Measurements from ENCODE around the gene CPD. TPM values are rescaled to one million over a fixed set of nuclear protein-coding genes. Genes with fewer than 3 reads are reported as not detected.
"Not testable (repeated sequence)": the region's sequence is repeated elsewhere in the genome, so short reads cannot be mapped to it uniquely, and the experiment has no call there.

CPD gene
- polyA plus RNA-seq, 2 of the 4 experiments (the other 2 are of a cell fraction) = 22.4 to 83.3 TPM

- TF ChIP-seq REST (IDR thresholded peaks at IDR 0.05) (no peak), HEYL (CRISPR knock-in tag; IDR thresholded peaks at IDR 0.05) (no peak), PHF8 (IDR thresholded peaks at IDR 0.05; ENCODE audit: borderline replicate concordance, low read depth) (no peak), HMGXB4 (CRISPR knock-in tag; IDR thresholded peaks at IDR 0.05; ENCODE audit: borderline replicate concordance) (no peak)
Observed at GRCh38 chr17:30458371-30458770, 79.6 kb downstream of the CPD start (continued).

- H3K4me1 ChIP-seq; ATAC-seq; POLR2A ChIA-PET; H3K4me2 ChIP-seq; H3K27ac ChIP-seq; DNase-seq (ENCODE audit: low read depth in 1 of 2, low spot score in 1 of 2); H3K9me3 ChIP-seq; CTCF ChIA-PET; H3K4me3 ChIP-seq; FAIRE-seq: not testable (repeated sequence)
- 76% methylated on average over 5 of the region's 5 CpGs for WGBS (ENCODE audit: missing lambda C conversion rate)
- peak; percentile 93 for TF ChIP-seq MAFK (IDR thresholded peaks at IDR 0.05; ENCODE audit: partially characterized antibody)
Observed at GRCh38 chr17:30458797-30459413, 80.2 kb downstream of the CPD start.

GRCh38 chr17:30468465-30468864 is 89.7 kb downstream of the CPD start:
- no peaks in the 10 kb centered on the region for H3K9me3 ChIP-seq
- H3K27ac ChIP-seq = no peak overlapping the region
- TF ChIP-seq POLR2AphosphoS2 (conservative IDR thresholded peaks at IDR 0.05; ENCODE audit: low read length) (no peak), SMC3 (IDR thresholded peaks at IDR 0.05) (no peak), RCOR1 (IDR thresholded peaks at IDR 0.05; ENCODE audit: low read depth, low read length) (no peak), POLR2A (IDR thresholded peaks at IDR 0.05; ENCODE audit: low read length) (no peak), ZNF302 (CRISPR knock-in tag; IDR thresholded peaks at IDR 0.05) (no peak), MYC (IDR thresholded peaks at IDR 0.05; ENCODE audit: borderline replicate concordance, low read length) (no peak), EP300 (IDR thresholded peaks at IDR 0.05) (no peak), SREBF2 (IDR thresholded peaks at IDR 0.05) (no peak), EHMT2 (IDR thresholded peaks at IDR 0.05; ENCODE audit: low read depth) (no peak), RNF2 (IDR thresholded peaks at IDR 0.05; ENCODE audit: borderline replicate concordance, low read depth) (no peak), FOSL2 (IDR thresholded peaks at IDR 0.05) (no peak), FOSL2 (CRISPR knock-in tag; IDR thresholded peaks at IDR 0.05) (no peak), PHF8 (IDR thresholded peaks at IDR 0.05; ENCODE audit: borderline replicate concordance, low read depth) (no peak), NFE2L2 (conservative IDR thresholded peaks at IDR 0.05; ENCODE audit: low read length) (no peak), FOSB (CRISPR knock-in tag; IDR thresholded peaks at IDR 0.05) (no peak), GATA3 (IDR thresholded peaks at IDR 0.05; ENCODE audit: borderline replicate concordance) (no peak), ATOH8 (CRISPR knock-in tag; IDR thresholded peaks at IDR 0.05; ENCODE audit: low read depth) (no peak), HMGXB4 (CRISPR knock-in tag; IDR thresholded peaks at IDR 0.05; ENCODE audit: borderline replicate concordance) (no peak), BCL3 (IDR thresholded peaks at IDR 0.05) (no peak)
- DNase-seq (ENCODE audit: low read depth in 1 of 2, low spot score in 1 of 2) (no peak), ATAC-seq (no peak), FAIRE-seq (peak; percentile 79)
- ChIA-PET POLR2A (interaction anchor here (1.0 kb wide), 1 partner anchor 9 kb away, joined by 3 read pairs; no protein-coding TSS in a partner anchor), CTCF (interaction anchor here (3.6 kb wide), 1 partner anchor 8 kb away, joined by 37 read pairs; the partner anchor contains the start of gene GOSR1)
- H3K4me1 ChIP-seq = 0 out of 3 replicates have a peak, but pooled peaks cover 3% of the 10 kb centered on the region
- no peak overlapping the region for H3K4me3 ChIP-seq
- 89% methylated on average over 2 of the region's 2 CpGs for WGBS (ENCODE audit: missing lambda C conversion rate)
- no peak overlapping the region for H3K4me2 ChIP-seq
